H1 (cell line): Measurements from ENCODE around the gene C19orf47. TPM values are rescaled to one million over a fixed set of nuclear protein-coding genes. Genes with fewer than 3 reads are reported as not detected.

Experiments used
- CTCF ChIA-PET: fragments of 300-600 bp; sonication (Branson Sonifier 250); formaldehyde crosslinking; loops from one replicate; lab custom pipeline; 2021; ENCODE audit not compliant: partially characterized antibody; lab: Charles Lee
- POLR2A ChIA-PET: fragments of 300-600 bp; sonication (Branson Sonifier 250); formaldehyde crosslinking; loops from one replicate; lab custom pipeline; 2021; ENCODE audit warnings: inconsistent platforms; ENCODE audit not compliant: partially characterized antibody; lab: Charles Lee
- DNase-seq, 2 experiments: peaks; one replicate each; pipeline versions ENCODE4 v3.0.0 to v3.0.0-alpha.2; 2010 to 2022; ENCODE audit warnings: low spot score in 2 of 2, low read depth in 1 of 2, mixed read lengths in 1 of 2
- FAIRE-seq: peaks from 2 replicates; lab custom pipeline; 2011; peaks lifted over from hg19 to GRCh38; lab: Jason Lieb, UNC
- H2AFZ ChIP-seq: 2 replicates; pipeline ENCODE4 v1.8.1; 2012; ENCODE audit warnings: low read length, inconsistent platforms
- H2AK5ac ChIP-seq: 2 replicates; pipeline ENCODE4 v1.6.1; 2013; ENCODE audit warnings: low read depth, low read length
- H2BK120ac ChIP-seq: replicated peaks from 2 replicates; pipeline ENCODE3; 2013; ENCODE audit warnings: low read depth, low read length, inconsistent platforms
- H2BK12ac ChIP-seq: 2 replicates; pipeline ENCODE4 v1.6.1; 2013; ENCODE audit warnings: low read depth, low read length
- H2BK15ac ChIP-seq: 2 replicates; pipeline ENCODE4 v1.6.1; 2013; ENCODE audit warnings: low read length
- H2BK20ac ChIP-seq: 2 replicates; pipeline ENCODE4 v1.6.1; 2013; ENCODE audit warnings: low read length
- H2BK5ac ChIP-seq: 2 replicates; pipeline ENCODE4 v1.6.1; 2013; ENCODE audit warnings: low read depth, low read length
- H3K14ac ChIP-seq: 2 replicates; pipeline ENCODE4 v1.6.1; 2013; ENCODE audit warnings: inconsistent platforms; ENCODE audit not compliant: insufficient read length
- H3K18ac ChIP-seq: 2 replicates; pipeline ENCODE4 v1.6.1; 2013; ENCODE audit warnings: low read length; ENCODE audit errors: extremely low read depth
- H3K23ac ChIP-seq: 2 replicates; pipeline ENCODE4 v1.6.1; 2013; ENCODE audit warnings: inconsistent platforms; ENCODE audit not compliant: insufficient read length
- H3K23me2 ChIP-seq: 2 replicates; pipeline ENCODE4 v1.6.1; 2013; ENCODE audit warnings: low read depth, low read length
- H3K27ac ChIP-seq: 2 replicates; pipeline ENCODE4 v1.6.1; 2011; ENCODE audit warnings: low read depth, low read length, inconsistent platforms
- H3K27me3 ChIP-seq, 4 experiments: replicated peaks in 1 of 4; 1 replicate in 1 of 4; 2 replicates in 3 of 4; pipeline versions ENCODE4 v1.6.1 to v1.8.1; 2011 to 2013; ENCODE audit warnings: low read length in 3 of 4, mild to moderate bottlenecking in 3 of 4, inconsistent platforms in 2 of 4, mixed read lengths in 2 of 4, moderate library complexity in 1 of 4; ENCODE audit not compliant: control insufficient read depth in 3 of 4, insufficient read depth in 3 of 4; ENCODE audit errors: extremely low read depth in 1 of 4
- H3K36me3 ChIP-seq, 4 experiments: 2 replicates each; pipeline versions ENCODE4 v1.6.1 to v1.8.1; 2011 to 2013; ENCODE audit warnings: mild to moderate bottlenecking in 4 of 4, low read length in 3 of 4, moderate library complexity in 2 of 4, control low read depth in 1 of 4, inconsistent platforms in 1 of 4; ENCODE audit not compliant: insufficient read depth in 4 of 4, control insufficient read depth in 2 of 4
- H3K4ac ChIP-seq: replicated peaks from 2 replicates; pipeline ENCODE3; 2013; ENCODE audit warnings: low read length, low read depth, mixed read lengths, inconsistent platforms; ENCODE audit not compliant: insufficient read length
- H3K4me1 ChIP-seq, 4 experiments: replicated peaks in 1 of 4; 1 replicate in 1 of 4; 2 replicates in 3 of 4; pipeline versions ENCODE4 v1.6.1 to v1.8.1; 2011 to 2013; ENCODE audit warnings: low read length in 3 of 4, inconsistent platforms in 2 of 4, mixed read lengths in 1 of 4; ENCODE audit not compliant: insufficient read depth in 4 of 4, control insufficient read depth in 3 of 4
- H3K4me2 ChIP-seq, 2 experiments: 2 replicates each; pipeline versions ENCODE4 v1.6.1 to v1.8.1; 2011 to 2013; ENCODE audit warnings: low read depth in 2 of 2, low read length in 2 of 2, control low read depth in 1 of 2, inconsistent platforms in 1 of 2, mild to moderate bottlenecking in 1 of 2; ENCODE audit not compliant: insufficient read depth in 1 of 2
- H3K4me3 ChIP-seq, 4 experiments: fragments of 200-600, 300-600 bp in 1 of 4; sonication (generic), shearing (Covaris generic), sonication (Bioruptor Twin) in 1 of 4; 2 replicates each; pipeline versions ENCODE4 v1.5.1 to v1.8.1; 2011 to 2016; ENCODE audit warnings: low read length in 4 of 4, low read depth in 3 of 4, control low read depth in 2 of 4, inconsistent platforms in 2 of 4, mild to moderate bottlenecking in 2 of 4, mixed read lengths in 1 of 4, moderate library complexity in 1 of 4; ENCODE audit not compliant: insufficient read depth in 2 of 4; ENCODE audit errors: extremely low read depth in 1 of 4
- H3K56ac ChIP-seq: replicated peaks from 2 replicates; pipeline ENCODE3; 2013; ENCODE audit warnings: low read depth, mild to moderate bottlenecking, mixed read lengths, low read length, inconsistent platforms; ENCODE audit not compliant: insufficient read length
- H3K79me1 ChIP-seq: 2 replicates; pipeline ENCODE4 v1.6.1; 2013; ENCODE audit warnings: low read depth, low read length, control low read depth
- H3K79me2 ChIP-seq, 2 experiments: 2 replicates each; pipeline versions ENCODE4 v1.6.1 to v1.8.1; 2012 to 2013; ENCODE audit warnings: low read length in 2 of 2, mild to moderate bottlenecking in 2 of 2, inconsistent platforms in 1 of 2; ENCODE audit not compliant: insufficient read depth in 2 of 2, control insufficient read depth in 1 of 2
- H3K9ac ChIP-seq, 4 experiments: replicated peaks in 1 of 4; 1 replicate in 1 of 4; 2 replicates in 3 of 4; pipeline versions ENCODE4 v1.6.1 to v1.8.1; 2011 to 2013; ENCODE audit warnings: low read depth in 3 of 4, low read length in 3 of 4, control low read depth in 2 of 4, mild to moderate bottlenecking in 2 of 4, moderate library complexity in 2 of 4, inconsistent platforms in 1 of 4; ENCODE audit errors: extremely low read depth in 1 of 4
- H3K9me3 ChIP-seq, 2 experiments: 2 replicates each; pipeline versions ENCODE4 v1.6.1 to v1.8.1; 2012 to 2013; ENCODE audit warnings: mild to moderate bottlenecking in 2 of 2, moderate library complexity in 2 of 2, control low read depth in 1 of 2, inconsistent platforms in 1 of 2, low read depth in 1 of 2, low read length in 1 of 2, mixed read lengths in 1 of 2; ENCODE audit not compliant: insufficient read depth in 2 of 2
- H4K20me1 ChIP-seq, 2 experiments: replicated peaks in 1 of 2; 2 replicates each; pipeline versions ENCODE3 to v1.8.1; 2011 to 2013; ENCODE audit warnings: inconsistent platforms in 2 of 2, low read length in 2 of 2, mild to moderate bottlenecking in 1 of 2; ENCODE audit not compliant: insufficient read depth in 2 of 2, control insufficient read depth in 1 of 2
- H4K5ac ChIP-seq: 2 replicates; pipeline ENCODE4 v1.6.1; 2013; ENCODE audit warnings: low read length, low read depth, mixed read lengths, inconsistent platforms; ENCODE audit not compliant: insufficient read length
- H4K8ac ChIP-seq: 2 replicates; pipeline ENCODE4 v1.8.0; 2013; ENCODE audit warnings: mild to moderate bottlenecking, moderate library complexity, low read length, inconsistent platforms; ENCODE audit not compliant: insufficient read depth; ENCODE audit errors: extremely low read depth
- H4K91ac ChIP-seq: replicated peaks from 2 replicates; pipeline ENCODE3; 2013; ENCODE audit warnings: low read length, mixed read lengths, inconsistent platforms; ENCODE audit not compliant: insufficient read length
- KDM4A ChIP-seq: IDR thresholded peaks from one replicate; pipeline ENCODE4 v1.7.1; 2012; ENCODE audit warnings: low read depth, mild to moderate bottlenecking, moderate library complexity, low read length, inconsistent platforms; ENCODE audit not compliant: severe bottlenecking
- PHF8 ChIP-seq: fragments of 200-600 bp; sonication (generic); conservative IDR thresholded peaks from 2 replicates; pipeline ENCODE4 v1.7.1; 2012; ENCODE audit warnings: low read depth, mild to moderate bottlenecking, inconsistent platforms, low read length, moderate library complexity
- WGBS, 2 experiments: shearing (Covaris generic) in 1 of 2; methylation state at CpG; one replicate each; pipeline versions ENCODE4 v1.1.6 to v1.1.7; 2013 to 2015; ENCODE audit warnings: low lambda C conversion rate in 2 of 2, mixed read lengths in 2 of 2, inconsistent platforms in 1 of 2, low coverage in 1 of 2, missing lambda C conversion rate in 1 of 2; ENCODE audit not compliant: insufficient replicate concordance in 2 of 2, insufficient coverage in 1 of 2, insufficient read length in 1 of 2; ENCODE audit errors: extremely low coverage in 1 of 2, missing lambda C conversion rate in 1 of 2; 5-methylcytosine and 5-hydroxymethylcytosine counted together
- polyA plus RNA-seq, 7 experiments: library from polyadenylated mRNA; depleted of rRNA in 3 of 7; stranded (reverse) in 5 of 7; unstranded in 2 of 7; fragments of >200 nt in 5 of 7; fragments of 200-250 nt in 2 of 7; gene quantifications; 1 replicate in 5 of 7; 2 replicates in 1 of 7; 4 replicates in 1 of 7; pipeline versions ENCODE4 v1.2.1 to v1.2.3, GENCODE V29; 2011 to 2013; ENCODE audit warnings: missing spikeins in 2 of 7, mixed read lengths in 2 of 7
- total RNA-seq: library from RNA; stranded (reverse); fragmentation: NEBNext Ultra II Directional; extraction: Animal tissue kit (Norgen Biotek cat#: 25700); gene quantifications from 2 replicates; pipeline ENCODE4 v1.2.1, GENCODE V29; 2021

Gene C19orf47
- total and polyA plus RNA-seq, 2 of the 8 experiments (the other 6 are each of a cell fraction or from before 2014, with no cell fraction given), result 17.8 to 27.3 TPM

GRCh38 chr19:40356681-40357595 is 8.7 kb upstream of the C19orf47 start:
- Histone ChIP-seq H3K27ac (no peak overlapping the region), H2BK120ac (no peak overlapping the region), H2BK15ac (no peak overlapping the region), H2AK5ac (no peak overlapping the region), H3K18ac (no peak overlapping the region), H3K79me1 (no peaks in the 10 kb centered on the region; the same call in 1 of the 2 replicates), H2BK5ac (no peak overlapping the region), H4K20me1 (peaks cover 0 to 6% of the 10 kb centered on the region in 2 experiments), H3K27me3 (no peaks in the 10 kb centered on the region), H4K8ac (no peak overlapping the region), H3K4ac (no peak overlapping the region), H3K79me2 (no peaks in the 10 kb centered on the region), H2BK12ac (no peak overlapping the region), H3K9ac (no peak overlapping the region), H3K23ac (no peak overlapping the region), H4K91ac (no peak overlapping the region), H3K9me3 (no peaks in the 10 kb centered on the region), H4K5ac (no peak overlapping the region), H3K4me1 (no peaks in the 10 kb centered on the region; a peak in 1 of 7 replicates), H3K23me2 (no peaks in the 10 kb centered on the region), H3K14ac (no peak overlapping the region), H3K36me3 (no peaks in the 10 kb centered on the region), H3K56ac (no peak overlapping the region), H3K4me3 (no peak overlapping the region), H3K4me2 (no peak overlapping the region), H2AFZ (no peak overlapping the region), H2BK20ac (no peak overlapping the region)
- POLR2A ChIA-PET, result interaction anchor here (0.5 to 2.6 kb wide), 3 partner anchors 9 to 52 kb away, joined by 3 to 9 read pairs (median 3); no protein-coding TSS in a partner anchor
- FAIRE-seq, result no peak
- DNase-seq, result no peak
- CTCF ChIA-PET, result interaction anchor here (1.0 to 1.9 kb wide), 4 partner anchors 9 to 63 kb away, joined by 4 to 6 read pairs (median 5); no protein-coding TSS in a partner anchor
- 91% methylated on average over 6 of the region's 6 CpGs; no CpG with 5 or more reads in 1 of the 2 experiments for WGBS, 2 experiments
- TF ChIP-seq PHF8 (no peak), KDM4A (no peak)
